GM19468 (cell line): Measurements from ENCODE around the gene LCE2A.
"Not testable (repeated sequence)": the region's sequence is repeated elsewhere in the genome, so short reads cannot be mapped to it uniquely, and the experiment has no call there.

Experiments
- ATAC-seq: cut with Tn5 transposase; IDR thresholded peaks from one replicate; pipeline ENCODE4 v1.9.1; 2021; ENCODE audit warnings: mild to moderate bottlenecking, moderate library complexity, moderate number of reproducible peaks; ENCODE audit not compliant: unreplicated experiment; ENCODE audit errors: extremely low read depth

The LCE2A gene

GRCh38 chr1:152697701-152698600 is at the start of gene LCE2A:
TSS of gene LCE2A (plus strand) at chr1:152698345. CDS start at chr1:152698902, 557 bp downstream.
- no peak for ATAC-seq

DNA sequence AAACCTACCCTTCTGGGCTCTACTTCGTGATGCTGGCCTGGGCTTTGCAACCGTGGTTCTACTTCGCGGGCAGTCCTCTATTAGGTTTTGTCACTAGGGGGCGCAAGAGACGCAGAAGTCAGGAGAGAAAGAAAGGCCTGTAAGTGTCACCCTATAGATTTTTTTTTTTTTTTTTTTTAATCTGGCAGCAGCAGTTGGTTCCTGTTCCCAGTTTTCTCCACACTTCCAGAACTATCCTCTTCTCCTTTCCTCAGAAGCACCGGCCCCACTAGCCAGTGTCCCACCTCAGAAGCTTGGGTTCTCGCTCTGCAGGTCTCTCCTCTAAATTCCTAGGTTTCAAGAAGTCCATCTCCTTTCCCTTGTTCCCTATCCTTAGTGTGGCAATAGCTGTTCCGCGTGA is 44.0 kb upstream of the LCE2A start:
- ATAC-seq, result no peak

DNA sequence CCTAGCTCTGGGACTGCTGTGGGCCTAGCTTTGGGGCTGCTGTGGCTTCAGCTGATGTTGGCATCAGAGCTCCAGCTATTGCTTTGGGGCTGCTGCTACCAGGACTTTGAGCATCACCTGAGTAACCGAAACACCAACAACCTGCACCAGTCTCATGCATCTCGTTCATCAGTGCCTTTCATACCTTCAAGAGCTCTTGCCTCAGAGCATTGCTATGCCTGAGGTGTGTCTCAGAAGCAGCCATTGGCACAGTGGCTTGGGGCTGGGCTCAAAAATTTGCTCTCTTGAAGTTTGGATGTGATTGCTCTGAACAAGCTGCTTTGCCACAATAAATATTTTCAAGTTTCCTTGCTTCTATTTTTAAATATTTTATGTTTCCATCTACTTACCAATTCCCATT is 41.7 kb upstream of the LCE2A start:
- ATAC-seq, result no peak

DNA sequence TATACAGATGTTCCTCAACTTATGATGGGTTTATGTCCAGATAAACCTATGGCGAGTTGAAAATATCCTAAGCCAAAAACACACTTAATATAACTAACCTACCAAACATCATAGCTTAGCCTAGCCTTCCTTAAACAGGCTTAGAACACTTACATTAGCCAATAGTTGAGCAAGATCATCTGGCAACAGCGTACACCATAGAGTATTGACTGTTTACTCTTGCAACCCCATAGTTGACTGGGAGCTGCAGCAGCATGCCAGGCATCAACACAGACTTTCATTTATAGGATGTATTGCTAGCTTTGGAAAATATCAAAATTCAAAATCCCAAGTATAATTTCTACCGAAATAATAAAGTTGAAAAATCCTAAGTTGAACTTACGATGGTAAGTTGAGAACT is 40.5 kb upstream of the LCE2A start:
- no peak for ATAC-seq

DNA sequence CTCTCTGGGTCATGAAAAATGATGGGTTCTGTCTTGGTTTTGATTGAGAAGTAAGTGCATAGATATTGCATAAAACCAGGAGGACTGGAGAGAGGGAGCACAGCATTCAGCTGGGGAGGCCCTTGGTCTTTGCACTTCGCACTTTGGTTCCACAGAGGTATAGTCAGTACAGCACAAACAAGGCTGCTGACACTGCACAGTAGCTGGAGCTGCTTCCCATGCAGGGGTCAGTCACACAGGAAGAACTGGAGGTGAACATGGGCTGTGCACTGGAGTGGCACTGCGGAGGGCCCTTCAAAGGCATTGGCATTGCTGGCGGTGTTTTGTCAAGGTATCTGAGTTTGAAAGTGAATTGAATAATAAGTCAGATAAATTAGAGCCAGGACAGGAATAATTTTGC is 39.5 kb upstream of the LCE2A start:
- no peak for ATAC-seq

- no peak for ATAC-seq
Measured at GRCh38 chr1:152663098-152663497, 35.0 kb upstream of the LCE2A start, which contains the start of gene LCE2D. TSS of gene LCE2D (plus strand) at chr1:152663380. CDS start at chr1:152664106, 726 bp downstream.

DNA sequence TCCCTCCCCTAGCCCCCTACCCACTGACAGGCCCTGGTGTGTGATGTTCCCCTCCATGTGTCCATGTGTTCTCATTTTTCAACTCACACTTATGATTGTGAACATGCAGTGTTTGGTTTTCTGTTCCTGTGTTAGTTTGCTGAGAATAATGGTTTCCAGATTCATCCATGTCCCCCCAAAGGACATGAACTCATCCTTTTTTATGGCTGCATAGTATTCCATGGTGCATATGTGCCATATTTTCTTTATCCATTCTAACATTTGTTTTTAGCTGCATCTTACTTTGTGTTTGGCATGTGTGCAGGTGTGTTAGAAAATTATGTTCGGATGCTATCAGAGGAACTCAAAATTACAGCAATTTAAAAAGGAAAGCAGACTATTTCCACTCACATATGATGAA is 32.0 kb upstream of the LCE2A start:
- not testable (repeated sequence) for ATAC-seq

DNA sequence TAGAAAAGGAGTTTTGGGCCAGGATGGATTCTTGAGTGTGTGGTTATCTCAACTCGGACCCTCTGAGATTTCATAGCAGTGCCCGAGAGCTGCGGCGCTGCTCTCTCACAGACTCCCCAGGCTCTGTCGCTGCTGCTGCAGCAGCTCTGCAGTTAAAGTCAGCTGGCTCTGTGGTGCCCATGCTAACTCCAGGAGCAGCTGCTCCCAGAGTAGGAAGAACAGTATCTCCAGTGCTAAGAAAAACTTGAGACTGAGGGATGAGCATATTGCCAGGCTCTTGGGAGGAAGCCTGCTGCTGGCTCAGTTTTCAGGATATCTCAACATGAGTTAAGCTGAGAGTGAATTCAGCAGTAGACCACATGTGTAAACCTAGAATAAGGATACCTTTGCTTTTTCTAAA is 30.5 kb upstream of the LCE2A start:
- no peak for ATAC-seq

DNA sequence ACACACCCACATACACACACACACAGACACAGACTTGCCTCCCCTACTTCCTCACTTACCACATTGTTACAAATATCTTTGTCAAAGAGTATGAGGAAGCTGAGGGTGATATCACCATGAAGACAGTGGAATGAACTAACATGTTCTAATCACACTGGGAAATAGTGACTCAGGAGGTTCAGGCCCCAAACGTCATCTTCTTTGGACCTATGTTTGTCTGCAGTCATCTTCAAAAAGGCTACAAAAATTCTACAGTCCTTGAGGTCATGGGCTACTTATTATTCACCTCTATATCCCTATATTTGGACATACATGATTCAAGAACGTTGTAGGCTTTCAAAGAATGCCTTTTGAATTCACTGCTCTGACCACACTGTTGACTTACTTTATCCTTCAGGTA is 25.1 kb upstream of the LCE2A start:
- ATAC-seq, result no peak

GRCh38 chr1:152674983-152675382 is 23.2 kb upstream of the LCE2A start, which contains the start of gene LCE2C:
TSS of gene LCE2C (plus strand) at chr1:152675279. CDS start at chr1:152676016, 737 bp downstream.
- ATAC-seq, result not testable (repeated sequence)

DNA sequence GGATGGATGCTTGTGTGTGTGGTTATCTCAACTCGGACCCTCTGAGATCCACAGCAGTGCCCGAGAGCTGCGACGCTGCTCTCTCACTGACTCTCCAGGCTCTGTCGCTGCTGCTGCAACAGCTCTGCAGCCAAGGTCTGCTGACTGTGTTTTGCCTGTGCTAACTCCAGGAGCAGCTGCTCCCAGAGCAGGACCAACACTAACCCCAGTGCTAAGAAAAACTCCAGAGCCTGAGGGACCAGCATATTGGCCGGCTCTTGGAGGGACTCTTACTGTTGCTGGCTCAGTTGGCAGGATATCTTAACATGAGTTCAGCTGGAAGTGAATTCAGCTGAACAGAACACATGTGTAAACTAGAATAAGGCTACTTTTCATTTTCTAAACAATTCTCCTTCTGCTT is 18.7 kb upstream of the LCE2A start:
- ATAC-seq, result no peak

GRCh38 chr1:152681616-152682015 is 16.5 kb upstream of the LCE2A start:
- ATAC-seq, result no peak

DNA sequence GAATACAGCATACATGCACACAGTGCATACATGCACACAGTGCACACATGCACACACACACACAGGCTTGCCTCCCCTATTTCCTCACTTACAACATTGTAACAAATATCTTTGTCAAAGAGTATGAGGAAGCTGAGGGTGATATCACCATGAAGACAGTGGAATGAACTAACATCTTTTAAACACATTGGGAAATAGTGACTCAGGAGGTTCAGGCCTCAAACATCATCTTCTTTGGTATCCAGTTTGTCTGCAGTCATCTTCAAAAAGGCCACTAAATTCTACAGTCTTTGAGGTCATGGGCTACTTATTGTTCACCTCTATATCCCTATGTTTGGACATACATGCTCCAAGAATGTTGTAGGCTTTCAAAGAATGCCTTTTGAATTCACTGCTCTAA is 14.3 kb upstream of the LCE2A start:
- no peak for ATAC-seq

GRCh38 chr1:152685823-152686222 is 12.3 kb upstream of the LCE2A start, which contains the start of gene LCE2B:
TSS of gene LCE2B (plus strand) at chr1:152686123. CDS start at chr1:152686844, 721 bp downstream.
- not testable (repeated sequence) for ATAC-seq

DNA sequence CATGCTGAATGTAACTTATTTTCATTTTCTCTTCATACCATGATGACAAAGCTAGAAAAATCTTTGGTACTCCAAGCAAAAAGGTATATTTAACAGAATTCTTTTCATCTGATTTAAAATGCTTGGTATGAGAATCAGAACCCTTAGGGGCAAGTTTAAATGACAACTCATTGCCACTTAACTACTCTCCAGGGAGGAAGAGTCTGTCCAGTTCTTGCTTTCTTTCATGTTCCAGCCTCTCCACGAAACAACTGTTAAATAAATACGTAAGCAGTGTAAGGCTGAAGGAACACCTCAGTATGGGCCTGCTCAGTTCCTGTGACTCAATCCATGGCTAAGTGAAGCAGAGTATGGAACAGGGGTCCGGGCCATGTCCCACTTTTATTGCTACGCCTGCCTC is 1.6 kb downstream of the LCE2A start:
- no peak for ATAC-seq

GRCh38 chr1:152707860-152708259 is 9.7 kb downstream of the LCE2A start, which contains the start of gene LCE4A:
TSS of gene LCE4A (plus strand) at chr1:152708160. CDS start at chr1:152709076, 916 bp downstream.
- no peak for ATAC-seq

DNA sequence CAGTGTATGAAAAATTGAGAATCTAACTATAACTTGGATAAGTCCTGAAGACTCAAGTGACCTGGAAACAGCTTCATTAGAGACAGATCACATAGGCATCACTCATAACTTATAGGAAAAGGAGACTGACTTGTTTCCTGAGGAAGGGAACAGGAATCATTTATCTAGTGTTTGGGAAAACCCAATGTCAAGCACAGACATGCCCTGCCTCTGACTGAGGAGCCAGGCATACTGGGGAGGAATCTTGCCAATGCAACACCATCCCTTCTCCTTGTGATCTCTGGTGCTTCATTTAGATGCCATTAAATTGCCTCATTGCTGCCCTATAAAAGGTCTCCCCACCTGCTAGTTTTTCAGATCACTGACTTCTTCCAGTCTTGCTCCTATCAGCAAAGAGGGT is 20.1 kb downstream of the LCE2A start:
- ATAC-seq, result no peak

GRCh38 chr1:152725261-152725660 is 27.1 kb downstream of the LCE2A start:
- no peak for ATAC-seq

- ATAC-seq, result no peak
Measured at GRCh38 chr1:152728986-152729385, 30.8 kb downstream of the LCE2A start.

GRCh38 chr1:152735648-152736047 is 37.5 kb downstream of the LCE2A start:
- ATAC-seq, result no peak

DNA sequence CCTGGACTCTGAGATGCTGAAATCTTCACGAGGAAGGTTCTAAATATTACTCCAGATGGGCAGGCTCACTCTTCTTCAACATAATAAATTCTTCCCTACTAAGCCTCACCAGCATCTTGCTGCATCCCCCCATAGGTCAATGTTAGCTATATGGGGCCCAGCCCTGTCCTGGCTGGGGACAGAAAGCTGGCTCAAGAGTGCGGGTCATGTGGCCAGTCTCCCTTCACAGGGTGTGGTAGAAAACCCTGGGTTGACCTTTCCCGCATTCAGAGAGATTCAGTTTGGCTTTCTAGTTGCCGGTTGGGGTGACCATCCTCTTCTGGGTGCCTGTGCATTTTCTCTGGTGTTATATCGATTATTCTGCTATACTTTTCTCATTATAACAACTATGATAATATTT is 39.9 kb downstream of the LCE2A start:
- no peak for ATAC-seq

GRCh38 chr1:152739841-152740240 is 41.7 kb downstream of the LCE2A start:
- ATAC-seq, result no peak
